Lower leg skin (tissue), 4 donors: Measurements from ENCODE around the gene CELF2. TPM values are rescaled to one million over a fixed set of nuclear protein-coding genes. Genes with fewer than 3 reads are reported as not detected.

Source experiments
- DNase-seq, 2 donors: peaks; one replicate each; pipeline ENCODE4 v3.0.0-alpha.2; 2019; ENCODE audit warnings: low spot score in 2 of 2
- H3K4me3 ChIP-seq: fragments of 200-600 bp; sonication (generic); 2 replicates; pipeline ENCODE4 v1.5.1; 2017; ENCODE audit warnings: mild to moderate bottlenecking, low read depth; ENCODE audit not compliant: poor library complexity, severe bottlenecking
- POLR2A ChIP-seq, 2 donors: fragments of 450-650 bp; IDR thresholded peaks; one replicate each; pipeline ENCODE4 v1.6.1; 2016 to 2017; ENCODE audit warnings: antibody characterized with exemption in 2 of 2, mild to moderate bottlenecking in 1 of 2, moderate library complexity in 1 of 2
- WGBS, 2 donors: methylation state at CpG; one replicate each; pipeline ENCODE4 v1.1.5; 2018; 5-methylcytosine and 5-hydroxymethylcytosine counted together
- intact Hi-C: fragments of 100-400 bp; cut with DNase I; formaldehyde crosslinking; loops from one replicate; pipeline ENCODE4 v1.15.0; 2023; ENCODE audit warnings: low total_unique reads
- total RNA-seq, 4 donors: library from RNA; depleted of rRNA; stranded (reverse); fragments of >200 nt; gene quantifications; one replicate each; pipeline ENCODE4 v1.1.0, GENCODE V29; 2016
- TF ChIP-seq, protein P1 (sequence below), 3 donors: fragments of 450-650 bp; IDR thresholded peaks; one replicate each; pipeline ENCODE4 v1.5.1; 2016; ENCODE audit warnings: antibody characterized with exemption in 3 of 3, mild to moderate bottlenecking in 3 of 3, moderate library complexity in 2 of 3

The CELF2 gene
- total RNA-seq, 4 donors from 2014 or later, result 16.9 to 39.9 (median 20.7) TPM

DNA sequence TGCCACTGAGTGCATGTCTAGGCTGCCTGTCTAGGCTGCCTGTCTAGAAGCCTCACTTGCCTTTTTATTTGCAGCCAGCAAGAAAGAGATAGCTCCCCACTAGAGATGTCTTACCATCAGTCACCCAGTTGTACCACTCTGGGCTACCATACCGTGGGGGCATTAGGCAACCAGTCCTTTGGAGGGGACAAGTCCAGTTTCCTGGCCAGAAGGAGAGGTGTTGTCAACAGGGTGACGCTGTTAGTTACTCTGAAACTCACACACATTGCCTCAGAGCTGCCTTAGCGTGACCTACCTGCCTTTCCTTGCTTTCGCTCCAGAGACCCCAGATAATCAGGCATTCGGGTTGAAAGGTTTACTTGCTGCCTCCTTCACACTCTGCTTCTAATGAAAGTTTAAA, 155.4 kb downstream of the CELF2 start:
- WGBS, 2 donors, result 89 to 95% methylated on average over 5 of the region's 5 CpGs
- intact Hi-C loops, result no loop called here
- no peak overlapping the region for H3K4me3 ChIP-seq
- TF ChIP-seq, protein P1, sequence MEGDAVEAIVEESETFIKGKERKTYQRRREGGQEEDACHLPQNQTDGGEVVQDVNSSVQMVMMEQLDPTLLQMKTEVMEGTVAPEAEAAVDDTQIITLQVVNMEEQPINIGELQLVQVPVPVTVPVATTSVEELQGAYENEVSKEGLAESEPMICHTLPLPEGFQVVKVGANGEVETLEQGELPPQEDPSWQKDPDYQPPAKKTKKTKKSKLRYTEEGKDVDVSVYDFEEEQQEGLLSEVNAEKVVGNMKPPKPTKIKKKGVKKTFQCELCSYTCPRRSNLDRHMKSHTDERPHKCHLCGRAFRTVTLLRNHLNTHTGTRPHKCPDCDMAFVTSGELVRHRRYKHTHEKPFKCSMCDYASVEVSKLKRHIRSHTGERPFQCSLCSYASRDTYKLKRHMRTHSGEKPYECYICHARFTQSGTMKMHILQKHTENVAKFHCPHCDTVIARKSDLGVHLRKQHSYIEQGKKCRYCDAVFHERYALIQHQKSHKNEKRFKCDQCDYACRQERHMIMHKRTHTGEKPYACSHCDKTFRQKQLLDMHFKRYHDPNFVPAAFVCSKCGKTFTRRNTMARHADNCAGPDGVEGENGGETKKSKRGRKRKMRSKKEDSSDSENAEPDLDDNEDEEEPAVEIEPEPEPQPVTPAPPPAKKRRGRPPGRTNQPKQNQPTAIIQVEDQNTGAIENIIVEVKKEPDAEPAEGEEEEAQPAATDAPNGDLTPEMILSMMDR (IDR thresholded peaks at IDR 0.05), result no peak
- TF ChIP-seq POLR2A (IDR thresholded peaks at IDR 0.05), result no peak
- DNase-seq, result no peak

DNA sequence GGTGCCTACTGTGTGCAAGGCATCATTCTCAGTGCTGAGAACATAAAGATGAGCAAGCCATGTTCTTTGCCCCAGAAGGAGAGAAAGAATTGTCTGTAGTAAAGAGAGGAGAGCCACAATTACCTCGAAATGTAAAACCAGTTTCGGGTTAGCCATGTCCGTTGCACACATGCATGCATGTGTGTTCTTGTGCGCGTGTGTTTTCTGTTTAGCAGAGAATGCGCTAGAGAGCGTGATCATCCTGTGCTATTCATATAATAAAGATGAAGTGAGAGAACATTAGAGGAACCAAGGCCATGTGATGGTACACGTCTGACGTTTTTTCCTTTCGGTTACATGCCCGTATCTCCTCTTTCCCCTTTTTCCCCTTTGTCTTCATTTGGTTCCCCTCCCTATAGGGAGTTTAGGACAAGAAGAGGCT, 158.2 kb downstream of the CELF2 start:
- intact Hi-C loops, result no loop called here
- 81 to 83% methylated on average over 11 of the region's 11 CpGs for WGBS, 2 donors
- DNase-seq, result peak in 1 of 2 donors; percentile 47
- TF ChIP-seq, protein P1 (IDR thresholded peaks at IDR 0.05), result no peak
- no peak overlapping the region for H3K4me3 ChIP-seq

DNA sequence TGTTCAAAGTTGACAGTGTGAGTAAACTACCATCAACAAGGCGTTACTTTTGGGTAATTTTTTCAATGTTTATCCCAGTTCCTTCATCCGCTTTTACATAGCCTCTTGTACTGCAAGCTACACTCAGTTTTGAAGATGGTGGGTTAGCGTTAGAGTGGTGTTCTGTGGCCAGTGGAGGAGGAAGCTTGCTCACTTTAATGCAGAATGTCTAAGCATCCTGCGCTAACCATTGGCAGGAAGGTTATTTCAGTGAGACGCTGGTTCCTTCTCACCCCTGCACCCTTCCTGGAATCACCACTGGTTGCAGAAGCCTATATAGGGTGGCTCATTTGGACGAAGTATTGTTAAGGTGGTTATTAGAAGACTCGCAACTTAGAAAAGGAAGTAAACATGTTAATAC, 159.1 kb downstream of the CELF2 start:
- TF ChIP-seq, protein P1 (IDR thresholded peaks at IDR 0.05), result no peak
- no peak for TF ChIP-seq POLR2A (IDR thresholded peaks at IDR 0.05)
- DNase-seq, result no peak
- intact Hi-C loops, result no loop called here
- WGBS, 2 donors, result 81 to 84% methylated on average over 7 of the region's 7 CpGs
- H3K4me3 ChIP-seq, result no peak overlapping the region

DNA sequence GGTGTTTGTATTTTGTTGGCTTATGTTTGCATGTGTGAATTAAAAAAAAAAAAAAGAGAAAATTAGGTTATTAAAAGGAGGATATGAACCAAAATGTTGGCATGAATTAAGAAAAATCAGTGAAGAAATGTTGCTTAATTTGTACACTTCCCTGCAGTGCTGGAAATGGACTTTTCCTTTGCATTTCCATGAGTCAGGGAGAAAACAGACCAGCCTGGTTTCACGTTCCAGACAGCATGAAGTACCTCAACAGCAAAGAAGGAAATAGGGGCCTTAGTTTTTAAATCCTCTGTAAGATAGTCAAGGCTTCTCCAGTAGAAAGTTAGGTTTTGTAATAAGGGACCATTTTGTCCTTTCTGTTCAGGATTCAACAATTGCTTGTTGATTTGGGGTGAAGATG, 159.7 kb downstream of the CELF2 start:
- no peak overlapping the region for H3K4me3 ChIP-seq
- no peak for TF ChIP-seq POLR2A (IDR thresholded peaks at IDR 0.05)
- TF ChIP-seq, protein P1 (IDR thresholded peaks at IDR 0.05), result no peak
- no peak for DNase-seq
- intact Hi-C loops, result no loop called here
- 58 to 63% methylated on average over 1 of the region's 1 CpG for WGBS, 2 donors

DNA sequence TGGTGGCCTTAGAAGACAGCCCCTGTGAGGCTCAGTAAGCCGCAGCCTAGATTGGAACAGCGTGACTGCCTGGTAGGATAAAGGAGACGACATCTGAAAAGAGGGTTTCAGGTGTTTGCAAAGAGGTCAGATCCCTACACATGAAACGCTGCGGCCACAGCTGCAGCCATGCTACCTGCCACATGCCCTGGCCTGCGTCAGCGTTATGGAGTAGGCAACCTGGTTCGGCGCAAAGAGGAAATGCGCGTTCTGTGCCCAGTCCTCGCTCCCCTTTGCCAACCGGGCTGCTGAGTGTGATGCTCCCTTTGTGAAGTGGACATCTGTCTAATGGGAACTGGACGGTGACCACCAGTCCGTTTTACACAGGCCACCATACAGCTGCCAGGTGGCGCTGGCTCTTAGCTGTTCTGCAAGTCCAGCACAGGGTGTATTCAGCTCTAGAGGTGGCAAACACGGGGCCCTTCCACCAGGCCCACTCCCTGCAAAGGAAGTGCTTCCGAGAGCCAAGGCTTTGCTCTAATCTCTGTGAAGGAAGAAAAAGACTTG, 160.3 kb downstream of the CELF2 start:
- 85 to 91% methylated on average over 18 of the region's 18 CpGs for WGBS, 2 donors
- intact Hi-C loops, result no loop called here
- no peak overlapping the region for H3K4me3 ChIP-seq
- TF ChIP-seq, protein P1 (IDR thresholded peaks at IDR 0.05), result no peak
- TF ChIP-seq POLR2A (IDR thresholded peaks at IDR 0.05), result no peak
- DNase-seq, result no peak
